ENCODE measurements around the gene COLEC12. TPM values are rescaled to one million over a fixed set of nuclear protein-coding genes. Genes with fewer than 3 reads are reported as not detected.

COLEC12 gene
- total RNA-seq, 2 donors from 2014 or later: 10.9 to 15.3 TPM

GRCh38 chr18:356778-357177 is 143.7 kb downstream of the COLEC12 start:
- Histone ChIP-seq H3K27ac (no peak overlapping the region), H3K36me3 (no peaks in the 10 kb centered on the region), H3K9me3 (no peaks in the 10 kb centered on the region), H3K27me3 (no peaks in the 10 kb centered on the region), H3K4me3 (no peak overlapping the region), H3K4me1 (no peaks in the 10 kb centered on the region)
- no peak for DNase-seq (ENCODE audit: low spot score)
- TF ChIP-seq CTCF (IDR thresholded peaks at IDR 0.05): no peak

GRCh38 chr18:355678-356077 is 144.8 kb downstream of the COLEC12 start:
- no peaks in the 10 kb centered on the region for H3K4me1 ChIP-seq
- H3K9me3 ChIP-seq: no peaks in the 10 kb centered on the region
- no peaks in the 10 kb centered on the region for H3K36me3 ChIP-seq
- H3K27ac ChIP-seq: no peak overlapping the region
- no peak for TF ChIP-seq CTCF (IDR thresholded peaks at IDR 0.05)
- DNase-seq (ENCODE audit: low spot score): no peak
- H3K4me3 ChIP-seq: no peak overlapping the region
- no peaks in the 10 kb centered on the region for H3K27me3 ChIP-seq

- no peak overlapping the region for H3K4me3 ChIP-seq
- no peak for DNase-seq (ENCODE audit: low spot score)
- TF ChIP-seq CTCF (IDR thresholded peaks at IDR 0.05): no peak
- H3K36me3 ChIP-seq: no peaks in the 10 kb centered on the region
- H3K27ac ChIP-seq: no peak overlapping the region
- H3K9me3 ChIP-seq: no peaks in the 10 kb centered on the region
- H3K27me3 ChIP-seq: no peaks in the 10 kb centered on the region
- H3K4me1 ChIP-seq: no peaks in the 10 kb centered on the region
These were observed 146.0 kb downstream of the COLEC12 start for GRCh38 chr18:354471-354870.

GRCh38 chr18:354003-354402 is 146.5 kb downstream of the COLEC12 start:
- TF ChIP-seq CTCF (IDR thresholded peaks at IDR 0.05): no peak
- Histone ChIP-seq H3K4me3 (no peak overlapping the region), H3K9me3 (no peaks in the 10 kb centered on the region), H3K36me3 (no peaks in the 10 kb centered on the region), H3K27ac (no peak overlapping the region), H3K4me1 (no peaks in the 10 kb centered on the region), H3K27me3 (no peaks in the 10 kb centered on the region)
- no peak for DNase-seq (ENCODE audit: low spot score)

DNA sequence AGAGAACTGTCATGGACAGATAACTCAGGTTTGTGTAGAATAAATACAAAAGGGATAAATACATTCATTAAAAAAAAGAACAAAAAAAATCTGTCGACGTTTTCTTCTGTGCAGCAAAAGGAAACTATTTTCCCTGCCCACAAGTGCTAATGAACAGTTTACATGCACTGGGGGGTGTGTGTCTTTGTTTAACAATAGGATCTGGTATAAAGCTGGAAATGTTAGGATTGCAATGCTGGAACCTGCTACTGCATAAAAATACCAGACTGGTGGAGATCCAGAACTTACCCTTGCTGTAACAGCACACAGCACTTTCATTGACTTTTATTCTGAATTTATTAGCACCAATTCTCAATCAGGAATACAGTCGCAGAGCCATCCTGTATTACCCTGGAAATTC is 148.1 kb downstream of the COLEC12 start:
- Histone ChIP-seq H3K27ac (no peak overlapping the region), H3K4me3 (no peak overlapping the region), H3K27me3 (no peaks in the 10 kb centered on the region), H3K36me3 (no peaks in the 10 kb centered on the region), H3K4me1 (no peaks in the 10 kb centered on the region), H3K9me3 (no peaks in the 10 kb centered on the region)
- TF ChIP-seq CTCF (IDR thresholded peaks at IDR 0.05): no peak
- DNase-seq (ENCODE audit: low spot score): no peak

GRCh38 chr18:350953-351572 is 149.4 kb downstream of the COLEC12 start:
- Histone ChIP-seq H3K27me3 (no peaks in the 10 kb centered on the region), H3K4me1 (no peaks in the 10 kb centered on the region), H3K9me3 (no peaks in the 10 kb centered on the region), H3K36me3 (no peaks in the 10 kb centered on the region), H3K27ac (no peak overlapping the region), H3K4me3 (no peak overlapping the region)
- TF ChIP-seq CTCF (IDR thresholded peaks at IDR 0.05): no peak
- DNase-seq (ENCODE audit: low spot score): no peak

All from right atrium auricular region (tissue), 2 donors.